HG03159 (cell line): ENCODE data around the gene OXNAD1.
A peak's percentile ranks its signal among the peaks of the same experiment; 100 is the strongest.
"Not testable (repeated sequence)": the region's sequence is repeated elsewhere in the genome, so short reads cannot be mapped to it uniquely, and the experiment has no call there.

Source experiments
- ATAC-seq: cut with Tn5 transposase; IDR thresholded peaks from one replicate; pipeline ENCODE4 v1.9.1; 2021; ENCODE audit warnings: mild to moderate bottlenecking, moderate library complexity; ENCODE audit not compliant: unreplicated experiment

Gene OXNAD1

GRCh38 chr3:16302082-16302631 is 37.1 kb downstream of the OXNAD1 start:
- no peak for ATAC-seq

DNA sequence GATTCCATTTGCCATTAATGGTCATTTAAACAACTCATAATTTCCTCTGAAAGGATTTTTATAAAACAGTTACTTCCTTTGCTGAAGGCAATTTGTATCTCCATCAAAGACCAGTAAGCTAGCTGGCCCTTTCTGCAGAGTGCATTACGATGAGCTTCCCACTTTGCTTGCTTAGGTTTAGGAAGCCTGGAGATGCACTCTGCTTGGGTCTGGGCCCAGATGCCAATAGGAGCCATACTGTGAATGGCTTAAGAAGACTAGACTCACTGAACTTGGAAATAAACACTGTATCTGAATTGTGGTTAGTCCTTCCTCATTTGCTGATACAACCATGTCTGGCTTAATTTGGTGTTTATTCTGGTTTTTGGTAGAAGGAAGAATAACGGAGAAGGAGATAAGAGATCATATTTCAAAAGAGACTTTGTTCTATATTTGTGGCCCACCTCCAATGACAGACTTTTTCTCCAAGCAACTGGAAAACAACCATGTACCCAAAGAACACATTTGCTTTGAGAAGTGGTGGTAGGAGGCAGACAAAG is 38.1 kb downstream of the OXNAD1 start:
- no peak for ATAC-seq

DNA sequence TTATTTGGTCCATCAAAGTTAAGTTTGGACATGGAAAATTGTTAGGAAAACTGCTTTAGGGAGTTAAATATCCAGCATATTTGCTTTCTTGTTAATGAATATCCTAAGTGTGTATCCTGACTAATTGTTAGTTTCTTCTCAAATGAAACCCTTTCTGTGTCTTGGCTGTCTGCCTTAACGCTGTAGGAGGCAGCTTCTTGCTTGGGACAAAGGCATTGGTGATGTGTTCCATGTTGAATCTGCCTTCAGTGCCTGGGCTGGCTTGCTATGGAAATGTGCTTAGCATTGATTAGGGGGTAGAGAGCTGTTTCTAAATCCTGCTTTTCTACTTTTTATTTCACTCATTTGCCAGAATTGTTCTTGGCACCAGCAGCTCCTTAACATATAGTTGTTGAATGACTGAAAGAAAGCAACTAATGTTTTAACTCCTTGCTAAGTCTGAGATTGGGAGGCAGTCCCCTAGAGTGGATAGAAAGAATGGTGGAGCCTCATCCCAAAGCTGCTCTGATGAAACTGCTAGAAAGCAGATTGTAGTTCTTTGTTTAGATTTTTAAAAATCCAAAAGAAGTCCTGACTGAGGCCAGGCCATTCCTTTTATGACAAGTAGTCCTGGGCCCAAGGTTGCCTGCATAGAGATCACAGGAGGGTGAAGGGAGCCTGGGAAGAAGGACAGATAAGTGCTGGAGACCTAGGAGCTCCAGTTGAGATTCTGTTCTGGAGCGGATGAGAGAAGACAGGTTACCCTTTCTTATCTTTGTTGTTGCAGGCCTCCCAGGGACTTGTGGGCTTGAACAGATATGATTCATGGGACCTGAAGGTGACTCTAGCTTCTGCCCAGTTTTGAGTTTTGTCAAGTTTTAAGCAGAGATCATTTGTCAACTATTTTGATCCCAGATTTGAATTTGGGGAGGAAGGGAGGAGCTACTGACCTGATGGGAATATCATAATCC is 39.3 kb downstream of the OXNAD1 start:
- ATAC-seq: no peak

GRCh38 chr3:16305111-16305541 is 40.1 kb downstream of the OXNAD1 start:
- ATAC-seq: no peak

- ATAC-seq: no peak
Observed at GRCh38 chr3:16307832-16308531, 43.0 kb downstream of the OXNAD1 start.

GRCh38 chr3:16308727-16309126 is 43.7 kb downstream of the OXNAD1 start:
- ATAC-seq: no peak

- peak; percentile 82 for ATAC-seq
Observed at GRCh38 chr3:16309558-16309957, 44.5 kb downstream of the OXNAD1 start.

DNA sequence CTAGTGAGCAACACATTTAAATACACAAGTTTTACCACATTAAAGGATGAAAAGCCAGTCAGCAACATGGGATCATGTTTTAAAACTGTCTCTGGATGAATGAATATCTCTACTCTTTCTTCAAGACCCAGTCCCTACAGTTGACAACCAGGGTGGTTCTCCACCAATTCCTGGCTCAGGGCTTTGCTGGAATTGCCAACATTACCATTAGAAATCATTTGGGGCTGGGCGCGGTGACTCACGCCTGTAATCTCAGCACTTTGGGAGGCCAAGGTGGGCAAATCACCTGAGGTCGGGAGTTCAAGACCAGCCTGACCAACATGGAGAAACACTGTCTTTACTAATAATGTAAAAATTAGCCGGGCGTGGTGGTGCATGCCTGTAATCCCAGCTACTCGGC is 45.5 kb downstream of the OXNAD1 start:
- ATAC-seq: not testable (repeated sequence)

- ATAC-seq: peak; percentile 65
Observed at GRCh38 chr3:16311960-16312451, 47.0 kb downstream of the OXNAD1 start.

- no peak for ATAC-seq
Observed at GRCh38 chr3:16313886-16314645, 49.1 kb downstream of the OXNAD1 start.

GRCh38 chr3:16315623-16316022 is 50.6 kb downstream of the OXNAD1 start:
- no peak for ATAC-seq

GRCh38 chr3:16316396-16316795 is 51.4 kb downstream of the OXNAD1 start:
- ATAC-seq: no peak

- ATAC-seq: no peak
Observed at GRCh38 chr3:16316847-16317560, 52.0 kb downstream of the OXNAD1 start.

DNA sequence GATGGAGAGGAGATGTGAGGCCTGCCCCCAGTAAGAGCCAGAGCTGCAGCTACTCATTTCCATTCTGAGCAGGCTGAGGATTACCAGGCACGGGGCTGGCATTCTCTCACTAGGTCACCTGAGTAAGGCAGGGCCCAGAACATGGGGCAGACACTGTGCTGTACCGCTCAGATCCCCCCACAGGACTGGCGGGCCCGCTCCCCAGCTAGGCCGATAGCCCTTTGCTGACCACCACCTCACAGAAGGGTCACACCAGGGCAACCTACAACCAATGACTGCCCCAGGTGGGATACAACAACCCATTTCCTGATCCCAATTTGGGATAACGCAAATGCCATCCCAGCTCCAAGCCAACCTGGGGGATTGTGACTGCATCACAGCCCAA is 52.5 kb downstream of the OXNAD1 start:
- ATAC-seq: no peak

DNA sequence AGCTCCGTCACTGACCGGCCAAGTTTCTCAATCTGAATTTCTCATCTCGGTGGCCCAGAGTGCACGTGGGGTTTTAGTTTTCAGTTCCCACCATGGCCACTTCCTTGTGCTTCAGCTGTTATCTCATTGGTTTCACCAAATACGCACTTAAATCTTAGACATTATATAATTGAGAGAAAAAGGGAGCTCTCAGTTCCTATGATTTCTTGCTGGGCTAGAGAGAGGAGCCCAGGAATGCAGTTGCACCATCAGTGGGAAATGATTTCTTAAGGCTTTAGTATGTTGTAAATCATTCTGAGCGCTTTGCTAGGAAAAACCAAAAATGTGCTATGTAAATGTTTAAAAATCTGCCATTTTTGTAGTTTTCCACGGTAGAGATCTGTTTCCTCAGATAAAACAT is 53.2 kb downstream of the OXNAD1 start:
- no peak for ATAC-seq

- ATAC-seq: no peak
Observed at GRCh38 chr3:16319307-16319706, 54.3 kb downstream of the OXNAD1 start.

GRCh38 chr3:16319723-16320122 is 54.7 kb downstream of the OXNAD1 start:
- no peak for ATAC-seq

GRCh38 chr3:16320711-16321110 is 55.7 kb downstream of the OXNAD1 start:
- no peak for ATAC-seq

DNA sequence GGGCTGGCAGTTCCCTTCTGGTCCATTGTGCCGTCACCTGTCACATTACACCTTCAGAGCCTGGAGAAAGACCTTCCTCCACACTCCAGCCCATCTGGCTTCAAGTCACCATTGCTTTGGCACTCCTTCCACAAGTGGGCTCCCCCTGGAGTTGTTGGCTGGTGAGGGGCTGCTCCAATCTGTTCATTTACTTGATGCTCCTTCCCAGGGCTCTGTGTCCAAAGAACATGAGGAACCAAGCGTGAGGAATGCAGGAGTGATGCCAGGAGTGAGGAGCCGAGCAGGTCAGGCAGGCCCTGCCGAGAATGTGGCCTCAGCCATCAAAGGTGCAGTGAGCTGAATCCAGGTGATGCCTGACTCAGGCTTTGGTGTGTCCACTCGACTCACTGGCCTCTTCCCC is 57.2 kb downstream of the OXNAD1 start:
- ATAC-seq: no peak

DNA sequence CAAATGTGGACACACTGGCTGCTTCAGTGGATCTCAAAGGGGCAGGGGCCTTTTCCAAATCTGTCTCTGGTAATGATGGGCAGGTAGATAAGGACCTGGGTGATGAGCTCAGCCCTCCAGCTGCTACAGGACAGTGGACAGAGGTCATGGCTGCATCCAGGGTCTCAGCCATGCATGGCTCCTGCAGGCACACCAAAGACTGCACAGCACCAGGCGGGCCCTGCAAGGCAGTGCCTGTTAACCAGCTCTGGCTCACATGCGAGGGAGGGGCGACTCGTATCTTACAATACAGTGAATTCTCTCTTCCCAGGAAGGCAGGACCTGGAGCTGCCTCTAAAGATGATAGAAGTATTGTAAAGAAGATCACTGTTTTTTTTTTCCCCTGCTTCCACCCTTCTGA is 58.7 kb downstream of the OXNAD1 start:
- no peak for ATAC-seq
